ENCODE measurements around the gene PIK3R1. TPM values are rescaled to one million over a fixed set of nuclear protein-coding genes. Genes with fewer than 3 reads are reported as not detected.

PIK3R1 gene
- polyA plus RNA-seq, 1 experiment: 7.6 TPM

DNA sequence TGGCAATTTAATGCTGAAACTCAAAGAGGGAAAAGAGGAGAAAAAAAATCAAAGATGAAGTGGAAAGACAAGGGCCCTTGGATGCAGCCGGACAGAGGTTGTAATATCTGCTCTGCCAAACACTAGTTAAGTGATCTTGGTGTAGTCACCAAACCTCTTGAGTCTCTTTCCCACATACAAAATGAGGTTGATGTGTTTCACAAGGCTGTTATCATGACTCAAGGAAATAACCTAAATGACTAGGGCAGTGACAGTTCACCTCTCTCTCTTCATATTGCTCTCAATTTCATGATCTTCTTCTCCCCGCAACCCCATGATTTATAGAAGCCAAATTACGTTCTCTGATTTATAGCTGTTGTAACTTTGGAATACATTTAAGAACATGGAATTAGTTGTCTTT is 44.9 kb downstream of the PIK3R1 start:
- ChIA-PET POLR2A (no interaction called here), CTCF (interaction anchor here (1.4 kb wide), 1 partner anchor 12 kb away, joined by 10 read pairs; no protein-coding TSS in a partner anchor)

DNA sequence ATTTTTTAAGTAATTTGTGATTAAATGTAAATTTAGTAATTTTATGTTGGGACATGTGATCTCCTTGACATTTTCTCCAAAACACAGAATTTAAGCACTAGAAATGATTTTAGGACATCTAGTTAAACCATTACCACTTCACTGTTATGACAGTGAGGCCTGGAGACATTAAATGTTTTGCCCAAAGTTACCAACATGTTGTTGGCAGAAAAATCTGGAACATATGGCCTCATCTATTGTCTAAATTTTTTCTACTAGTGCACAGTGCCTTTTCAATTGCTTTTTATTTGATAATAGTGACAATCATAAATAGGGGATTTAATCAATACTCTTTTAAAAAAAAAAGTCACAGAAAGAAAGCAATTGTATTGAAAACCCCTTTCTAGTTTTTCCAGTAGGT is 45.6 kb downstream of the PIK3R1 start:
- Histone ChIP-seq H3K4me3 (ENCODE audit: low read depth, low read length) (no peak overlapping the region), H3K27me3 (ENCODE audit: control insufficient read depth, insufficient read depth, low read length) (no peaks in the 10 kb centered on the region), H3K9me3 (ENCODE audit: control insufficient read depth, insufficient read depth, low read length) (no peaks in the 10 kb centered on the region), H3K27ac (ENCODE audit: low read depth, low read length) (no peak overlapping the region)
- TF ChIP-seq, protein P1, sequence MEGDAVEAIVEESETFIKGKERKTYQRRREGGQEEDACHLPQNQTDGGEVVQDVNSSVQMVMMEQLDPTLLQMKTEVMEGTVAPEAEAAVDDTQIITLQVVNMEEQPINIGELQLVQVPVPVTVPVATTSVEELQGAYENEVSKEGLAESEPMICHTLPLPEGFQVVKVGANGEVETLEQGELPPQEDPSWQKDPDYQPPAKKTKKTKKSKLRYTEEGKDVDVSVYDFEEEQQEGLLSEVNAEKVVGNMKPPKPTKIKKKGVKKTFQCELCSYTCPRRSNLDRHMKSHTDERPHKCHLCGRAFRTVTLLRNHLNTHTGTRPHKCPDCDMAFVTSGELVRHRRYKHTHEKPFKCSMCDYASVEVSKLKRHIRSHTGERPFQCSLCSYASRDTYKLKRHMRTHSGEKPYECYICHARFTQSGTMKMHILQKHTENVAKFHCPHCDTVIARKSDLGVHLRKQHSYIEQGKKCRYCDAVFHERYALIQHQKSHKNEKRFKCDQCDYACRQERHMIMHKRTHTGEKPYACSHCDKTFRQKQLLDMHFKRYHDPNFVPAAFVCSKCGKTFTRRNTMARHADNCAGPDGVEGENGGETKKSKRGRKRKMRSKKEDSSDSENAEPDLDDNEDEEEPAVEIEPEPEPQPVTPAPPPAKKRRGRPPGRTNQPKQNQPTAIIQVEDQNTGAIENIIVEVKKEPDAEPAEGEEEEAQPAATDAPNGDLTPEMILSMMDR (IDR thresholded peaks at IDR 0.05; ENCODE audit: low read depth, low read length): no peak
- no peak for DNase-seq (ENCODE audit: low read depth, low spot score)
- ChIA-PET POLR2A (no interaction called here), CTCF (interaction anchor here (1.0 to 1.5 kb wide), 4 partner anchors 9 to 702 kb away, joined by 3 to 9 read pairs (median 3); no protein-coding TSS in a partner anchor)

More for the DNA sequence above, 44.9 kb downstream of the PIK3R1 start:
- TF ChIP-seq, protein P1 (IDR thresholded peaks at IDR 0.05; ENCODE audit: low read depth, low read length): no peak
- DNase-seq (ENCODE audit: low read depth, low spot score): no peak
- Histone ChIP-seq H3K9me3 (ENCODE audit: control insufficient read depth, insufficient read depth, low read length) (no peaks in the 10 kb centered on the region), H3K27ac (ENCODE audit: low read depth, low read length) (no peak overlapping the region), H3K4me3 (ENCODE audit: low read depth, low read length) (no peak overlapping the region), H3K27me3 (ENCODE audit: control insufficient read depth, insufficient read depth, low read length) (no peaks in the 10 kb centered on the region)

DNA sequence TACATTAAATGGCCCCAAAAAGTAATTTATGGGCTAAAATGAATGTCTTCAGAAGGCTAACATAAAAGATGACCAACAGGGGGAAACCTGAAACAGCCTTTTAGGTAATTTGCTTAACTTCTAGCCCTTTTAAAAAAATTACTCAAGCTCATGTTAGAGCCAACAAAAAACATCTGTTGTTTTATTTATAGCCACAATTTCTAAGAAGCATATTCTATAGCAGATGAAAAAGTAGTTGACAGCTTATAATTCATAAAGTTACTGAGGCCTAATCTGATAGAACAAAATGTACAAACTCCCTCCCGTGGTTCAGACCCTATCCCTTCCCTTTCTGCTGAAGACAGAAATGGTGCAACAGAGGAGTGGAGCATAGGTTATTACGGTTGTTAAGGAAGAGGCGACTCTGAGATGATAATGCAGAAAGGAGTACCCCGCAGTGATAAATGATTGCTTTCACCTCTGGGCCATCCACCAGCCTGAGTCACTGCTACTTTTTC is 46.1 kb downstream of the PIK3R1 start:
- ChIA-PET POLR2A (no interaction called here), CTCF (interaction anchor here (0.6 to 1.5 kb wide), 5 partner anchors 9 to 701 kb away, joined by 3 to 9 read pairs (median 3); no protein-coding TSS in a partner anchor)
- Histone ChIP-seq H3K27me3 (ENCODE audit: control insufficient read depth, insufficient read depth, low read length) (no peaks in the 10 kb centered on the region), H3K27ac (ENCODE audit: low read depth, low read length) (no peak overlapping the region), H3K4me3 (ENCODE audit: low read depth, low read length) (no peak overlapping the region), H3K9me3 (ENCODE audit: control insufficient read depth, insufficient read depth, low read length) (no peaks in the 10 kb centered on the region)
- TF ChIP-seq, protein P1 (IDR thresholded peaks at IDR 0.05; ENCODE audit: low read depth, low read length): peak; percentile 39
- no peak for DNase-seq (ENCODE audit: low read depth, low spot score)

DNA sequence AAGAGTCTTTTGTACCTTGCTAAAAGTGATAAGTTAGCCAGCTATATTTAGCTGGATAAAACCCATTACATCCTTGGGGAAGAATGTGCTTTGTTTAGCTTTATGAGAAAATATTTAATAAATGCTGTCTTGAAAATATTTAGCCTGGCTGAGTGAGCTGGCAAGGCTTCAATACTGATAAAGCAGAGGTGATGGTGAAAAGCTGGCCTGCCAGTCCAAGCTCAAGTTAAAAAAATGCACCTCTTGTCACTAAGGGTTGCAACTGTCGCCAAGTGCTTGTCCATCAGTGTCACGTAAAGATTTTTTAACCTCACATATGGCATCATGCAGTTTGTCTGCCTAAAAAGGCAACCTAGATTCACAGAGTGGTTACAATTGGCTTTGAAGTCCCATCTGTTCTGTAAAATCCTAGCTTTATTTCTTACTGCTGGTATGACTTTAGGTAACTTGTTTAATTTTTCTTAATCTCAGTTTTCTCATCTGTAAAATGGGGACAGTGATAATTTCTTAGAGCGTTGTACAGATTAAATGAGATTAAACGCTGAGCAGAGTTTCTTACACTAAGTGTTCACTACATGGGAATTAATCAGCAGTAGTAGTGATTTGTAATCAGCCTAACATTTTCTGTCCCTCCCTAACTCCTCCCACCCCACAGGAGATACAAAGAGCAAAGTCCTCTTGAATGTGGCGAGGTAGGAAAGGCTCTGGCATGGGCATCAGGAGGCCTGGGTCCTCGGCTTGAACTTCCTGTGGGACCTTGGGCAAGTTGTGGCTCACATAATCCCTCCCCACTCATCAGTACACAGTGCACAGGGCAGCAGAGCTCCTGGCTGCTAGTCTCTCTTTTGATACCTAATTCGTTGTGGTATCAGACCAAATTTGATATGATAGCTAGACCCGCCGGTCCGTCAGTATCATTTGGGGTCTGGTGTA is 48.7 kb downstream of the PIK3R1 start:
- Histone ChIP-seq H3K27me3 (ENCODE audit: control insufficient read depth, insufficient read depth, low read length) (no peaks in the 10 kb centered on the region), H3K27ac (ENCODE audit: low read depth, low read length) (peak overlapping the region; percentile 49), H3K9me3 (ENCODE audit: control insufficient read depth, insufficient read depth, low read length) (no peaks in the 10 kb centered on the region), H3K4me3 (ENCODE audit: low read depth, low read length) (no peak overlapping the region)
- CTCF ChIA-PET: interaction anchor here (0.5 to 1.7 kb wide), 6 partner anchors 12 to 1054 kb away, joined by 3 to 6 read pairs (median 4); no protein-coding TSS in a partner anchor
- TF ChIP-seq, protein P1 (IDR thresholded peaks at IDR 0.05; ENCODE audit: low read depth, low read length): no peak
- POLR2A ChIA-PET: interaction anchor here (1.2 kb wide), 1 partner anchor 49 kb away, joined by 7 read pairs; the partner anchor contains the start of gene PIK3R1
- DNase-seq (ENCODE audit: low read depth, low spot score): peak; percentile 46

All from AG04450 (cell line).